ENCODE results near the gene C3orf18.

The C3orf18 gene

DNA sequence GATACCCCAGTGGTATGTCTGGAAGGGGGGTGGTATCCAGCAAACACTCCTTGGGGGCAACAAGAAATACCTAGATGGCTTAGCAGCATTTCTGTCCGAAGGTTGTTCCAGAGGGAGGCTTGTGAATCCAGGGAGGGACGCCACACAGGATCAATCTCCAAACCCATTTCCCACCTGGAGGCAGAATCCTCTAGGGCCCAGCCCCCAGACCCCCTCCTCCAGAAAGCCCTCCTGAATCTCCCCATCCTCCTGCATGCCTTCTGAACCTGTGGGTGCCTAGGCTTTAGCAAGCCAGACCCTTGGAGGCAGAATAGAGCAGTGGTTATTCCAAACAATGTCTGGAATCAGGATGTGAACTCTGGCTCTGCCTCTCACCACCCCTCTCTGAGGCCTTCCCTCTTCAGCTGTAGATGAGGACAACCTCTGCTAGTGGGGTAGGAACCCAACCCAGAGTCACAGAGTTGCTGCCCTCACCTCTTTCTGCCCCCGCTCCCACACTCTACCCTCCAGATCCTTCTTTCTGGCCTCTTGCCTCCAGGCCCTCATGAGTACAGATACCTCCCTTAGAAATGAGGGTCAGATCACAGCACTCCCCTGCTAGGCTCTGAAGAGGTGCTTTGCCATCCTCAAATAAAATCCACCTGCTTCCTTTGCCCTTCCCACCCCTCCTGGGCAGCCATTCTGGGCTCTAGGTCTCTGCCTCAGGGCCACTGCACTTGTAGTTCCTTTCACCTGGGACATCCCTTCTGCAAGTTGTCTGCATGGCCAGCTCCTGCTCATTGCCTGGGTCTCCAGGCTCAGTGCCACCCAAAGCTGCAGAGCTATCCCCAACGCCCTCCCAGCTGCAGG, 35.9 kb upstream of the C3orf18 start:
- no peak for DNase-seq

DNA sequence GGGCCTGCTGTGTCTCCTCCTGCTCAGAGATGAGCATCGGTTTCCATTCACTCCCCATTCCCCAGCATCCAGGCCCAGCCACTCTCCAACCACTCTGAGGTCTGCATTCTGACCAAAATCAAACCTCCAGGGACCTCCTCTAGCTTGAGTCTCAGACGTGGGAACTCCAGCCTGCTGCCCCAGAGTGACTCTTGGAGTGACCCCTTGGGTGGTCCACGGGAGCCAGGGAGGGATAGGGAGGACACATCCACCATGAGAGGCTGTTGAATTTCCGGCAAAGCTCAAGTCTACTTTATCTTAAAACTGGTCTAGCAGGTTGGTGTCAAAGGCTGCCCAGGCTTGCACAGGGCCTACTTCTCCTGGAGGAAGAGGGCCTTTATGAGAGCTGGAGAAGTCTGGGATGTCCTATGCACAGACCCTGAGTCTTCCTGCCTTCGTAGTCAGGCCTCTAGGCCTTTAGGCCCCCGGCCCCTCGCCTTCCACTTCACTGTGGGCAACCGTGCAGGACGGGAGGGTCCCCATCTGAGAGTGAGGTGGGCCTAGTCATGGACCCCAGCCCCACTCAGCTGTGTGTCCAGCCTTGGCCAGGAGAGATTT, 35.1 kb upstream of the C3orf18 start:
- DNase-seq, result no peak

DNA sequence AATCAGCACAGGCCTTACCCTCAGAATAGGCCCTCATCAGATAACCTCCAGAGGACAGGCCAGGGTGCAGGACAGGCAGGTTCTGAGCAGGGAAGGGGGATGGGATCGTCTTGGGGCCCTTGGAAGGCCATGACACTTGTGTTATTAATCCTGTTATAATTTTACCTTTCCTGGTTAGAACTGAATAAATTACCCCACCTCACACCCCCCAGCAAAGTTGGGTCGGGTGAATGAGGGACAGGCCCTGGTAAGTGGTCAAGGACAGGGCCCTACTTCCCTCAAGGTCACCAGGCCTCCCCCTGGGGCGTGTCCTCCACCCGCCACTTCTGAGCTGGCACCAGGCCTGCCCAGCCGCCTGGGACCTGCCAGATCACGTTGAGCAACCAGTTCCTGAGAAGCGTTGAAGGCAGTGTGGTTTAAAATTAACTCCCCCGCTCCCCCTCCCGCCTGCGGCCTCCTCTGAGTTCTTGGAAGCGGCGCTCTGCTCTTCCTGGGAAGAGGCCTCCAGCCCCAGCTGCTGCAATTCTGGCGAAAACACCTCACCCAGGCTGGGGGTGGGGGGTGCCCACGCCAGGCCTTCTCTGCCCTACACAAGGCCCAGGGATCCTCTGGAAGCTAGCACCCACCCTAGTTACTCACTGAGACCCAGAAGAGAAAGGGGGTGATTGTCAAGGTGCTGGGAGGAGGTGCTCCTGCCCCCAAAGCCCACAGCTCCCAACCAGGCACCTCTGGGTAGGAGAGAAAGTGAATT, 33.5 kb upstream of the C3orf18 start:
- DNase-seq, result peak; percentile 87 to 96

DNA sequence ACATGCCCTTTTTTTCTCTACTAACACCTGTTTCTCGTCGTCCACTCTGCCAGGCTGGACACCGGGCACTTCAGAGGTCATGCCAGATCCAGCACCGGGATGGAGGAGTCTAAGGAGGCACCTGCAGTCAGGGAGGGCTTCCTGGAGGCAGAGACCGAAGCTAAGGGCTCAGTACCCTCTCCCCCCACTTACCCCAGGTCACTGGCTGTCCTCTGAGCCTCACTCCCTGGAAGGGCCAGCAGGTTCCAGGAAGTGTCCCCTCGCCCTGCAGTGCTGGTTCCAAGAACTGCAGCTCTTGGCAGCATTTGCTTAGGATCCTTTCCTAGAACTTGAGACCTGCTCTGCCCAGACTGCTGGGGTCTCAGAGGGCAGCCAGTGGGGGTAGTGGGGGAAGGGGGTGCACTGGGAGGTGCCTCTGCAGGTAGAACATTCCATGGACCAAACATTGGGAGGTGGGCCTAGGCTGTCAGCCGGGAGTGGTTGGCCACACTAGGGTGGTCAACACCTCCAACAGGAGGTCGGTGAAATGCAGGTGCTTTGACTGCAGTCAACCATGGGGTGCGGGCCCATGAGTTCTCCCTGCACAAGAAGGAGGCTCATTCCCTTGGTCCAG, 32.7 kb upstream of the C3orf18 start:
- no peak for DNase-seq

DNA sequence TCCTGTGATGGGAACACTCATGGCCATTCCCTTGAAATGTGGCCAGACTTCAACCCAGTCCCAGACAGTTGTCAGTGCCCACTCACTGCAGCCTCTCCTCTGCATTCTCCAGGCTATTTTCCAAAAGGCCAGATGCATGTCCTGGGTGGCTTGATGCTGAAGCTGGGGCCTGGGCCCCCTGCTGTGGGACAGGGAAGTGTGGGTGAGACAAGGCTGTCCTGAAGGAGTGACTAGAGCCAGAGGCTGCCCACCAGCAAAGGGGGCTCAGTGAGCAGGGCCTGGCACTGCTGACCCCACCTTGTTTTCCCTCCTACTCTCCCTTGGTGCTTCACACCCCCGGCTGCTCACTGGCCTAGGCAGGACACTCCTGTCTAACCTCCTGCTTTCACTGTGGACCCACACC, 32.2 kb upstream of the C3orf18 start:
- DNase-seq, result no peak

DNA sequence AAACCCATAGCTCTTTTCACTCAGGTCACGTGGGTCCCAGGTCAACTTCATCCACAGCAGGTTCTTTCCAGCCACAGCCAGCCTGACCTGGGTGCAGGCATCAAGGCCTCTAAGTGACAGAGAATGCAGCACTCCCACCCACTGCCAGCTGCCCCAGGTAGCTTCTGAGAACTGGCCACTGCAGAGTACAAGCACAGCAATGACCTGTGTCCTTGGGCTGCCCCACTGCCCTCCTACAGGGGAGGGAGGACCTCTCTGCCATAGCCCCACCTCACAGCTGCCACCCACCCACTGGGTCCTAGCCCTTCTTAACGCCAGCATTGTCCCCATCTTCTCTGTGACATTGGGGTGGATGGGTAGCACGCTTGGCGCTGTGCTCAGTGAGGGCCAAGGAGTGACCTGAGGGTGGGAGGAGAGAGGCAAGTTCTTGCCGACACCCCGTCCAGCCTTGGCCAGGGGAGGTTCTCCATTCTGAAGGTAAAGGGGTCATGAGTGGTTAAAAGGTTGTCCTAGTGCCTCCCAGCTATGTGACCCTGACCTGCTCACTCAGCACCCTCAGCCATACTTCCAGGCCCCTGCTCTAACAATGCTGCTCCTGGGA, 31.7 kb upstream of the C3orf18 start:
- no peak for DNase-seq

DNA sequence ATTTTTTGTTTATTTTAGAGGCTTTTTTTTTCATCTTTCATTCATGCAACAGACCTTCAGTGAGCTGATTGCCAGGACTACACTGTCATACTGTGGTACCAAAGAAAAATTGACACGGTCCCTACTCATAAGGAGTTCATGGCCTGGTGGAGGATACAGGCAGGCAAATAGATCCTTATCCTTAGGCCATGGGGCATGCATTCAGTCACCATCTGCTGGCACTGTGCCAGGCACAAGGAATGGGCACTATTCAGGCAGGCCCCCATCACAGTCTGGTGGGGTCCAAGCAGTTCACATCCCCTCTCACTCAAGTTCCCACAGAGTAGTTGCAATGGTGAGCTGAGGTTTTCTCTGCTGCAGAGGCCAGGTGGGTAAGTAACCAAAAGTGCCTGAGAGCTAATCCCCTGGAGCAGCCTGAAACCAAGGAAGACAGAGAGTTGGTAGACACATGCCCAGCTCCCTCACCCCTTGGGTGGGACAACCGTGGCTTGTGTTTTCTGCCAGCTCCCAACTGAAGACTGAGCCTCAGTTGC, 26.8 kb upstream of the C3orf18 start:
- DNase-seq, result no peak

DNA sequence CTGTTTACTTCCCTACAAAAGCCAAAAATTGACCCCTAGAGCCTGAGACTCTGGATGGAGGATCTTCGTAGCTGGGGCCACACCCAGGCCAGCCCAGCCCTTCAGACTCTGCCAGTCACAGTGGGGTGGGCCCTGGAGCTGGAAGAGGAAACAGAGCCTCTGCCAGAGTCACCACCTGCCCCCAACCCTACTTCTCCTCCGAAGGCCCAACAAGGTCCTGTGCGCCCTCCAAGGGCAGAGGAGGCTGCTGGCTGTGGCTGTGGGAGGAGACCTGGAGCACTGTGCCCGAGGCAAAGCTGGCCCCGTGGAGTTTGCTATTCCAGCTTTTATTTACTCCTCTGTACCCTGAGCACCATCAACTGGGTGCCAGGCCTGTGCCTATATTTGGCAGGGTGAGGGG, 25.0 kb upstream of the C3orf18 start:
- no peak for DNase-seq

DNA sequence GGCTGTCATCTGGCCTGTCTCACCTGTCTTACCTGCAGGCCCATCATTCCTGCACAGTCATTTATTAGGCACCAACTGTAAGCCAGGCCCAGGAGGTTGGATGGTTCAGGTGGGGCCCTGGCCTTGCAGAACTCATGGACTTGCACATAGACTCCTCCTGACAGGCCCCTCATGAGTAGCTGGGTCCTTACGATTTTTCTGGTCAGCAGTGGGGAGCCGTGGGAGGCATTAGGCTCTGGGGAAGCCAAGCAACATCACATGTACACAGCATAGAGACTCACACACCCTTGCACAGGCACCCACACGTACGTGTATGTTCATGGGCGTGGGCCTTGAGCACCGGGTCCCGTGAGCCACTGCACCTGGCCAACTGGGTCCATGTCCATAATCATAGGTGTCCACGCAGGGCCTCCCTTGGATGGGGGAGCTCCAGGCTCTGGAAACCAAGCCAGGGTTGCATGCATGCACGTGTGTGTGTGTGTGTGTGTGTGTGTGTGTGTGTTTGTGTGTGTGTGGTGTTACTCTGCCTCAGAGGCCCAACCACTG, 23.7 kb upstream of the C3orf18 start:
- no peak for DNase-seq

DNA sequence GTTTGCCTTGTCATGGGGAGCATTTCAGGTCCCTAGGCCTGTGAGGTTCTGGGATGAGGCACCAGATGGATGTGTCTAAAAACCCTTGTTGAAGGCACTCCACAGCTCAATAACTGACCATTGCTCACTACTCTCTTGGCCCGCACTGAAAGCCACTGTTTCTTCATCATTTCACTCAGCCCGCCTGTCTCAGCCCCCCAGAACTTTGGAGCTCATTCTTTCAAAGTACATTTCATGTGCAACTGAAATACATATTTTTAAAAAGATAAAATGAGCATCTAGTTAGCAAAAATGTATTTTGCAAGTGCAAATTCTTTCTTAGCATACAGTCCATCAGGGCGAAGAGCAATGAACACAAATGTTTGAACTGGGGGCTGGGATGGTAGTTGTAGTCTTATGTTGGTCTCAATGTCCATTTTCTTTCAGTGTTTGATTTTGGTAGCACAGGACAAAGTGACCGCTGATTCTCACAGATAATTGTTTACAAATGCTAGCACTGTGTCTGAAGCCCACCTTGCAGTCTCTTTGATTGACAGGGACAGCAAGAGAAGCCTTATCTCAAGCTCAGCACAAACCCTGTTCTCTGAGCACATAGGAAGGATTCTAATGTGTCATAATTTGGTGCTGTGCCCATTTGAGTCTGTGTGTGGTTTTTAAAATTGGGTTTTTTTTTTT, 21.3 kb upstream of the C3orf18 start:
- no peak for DNase-seq

DNA sequence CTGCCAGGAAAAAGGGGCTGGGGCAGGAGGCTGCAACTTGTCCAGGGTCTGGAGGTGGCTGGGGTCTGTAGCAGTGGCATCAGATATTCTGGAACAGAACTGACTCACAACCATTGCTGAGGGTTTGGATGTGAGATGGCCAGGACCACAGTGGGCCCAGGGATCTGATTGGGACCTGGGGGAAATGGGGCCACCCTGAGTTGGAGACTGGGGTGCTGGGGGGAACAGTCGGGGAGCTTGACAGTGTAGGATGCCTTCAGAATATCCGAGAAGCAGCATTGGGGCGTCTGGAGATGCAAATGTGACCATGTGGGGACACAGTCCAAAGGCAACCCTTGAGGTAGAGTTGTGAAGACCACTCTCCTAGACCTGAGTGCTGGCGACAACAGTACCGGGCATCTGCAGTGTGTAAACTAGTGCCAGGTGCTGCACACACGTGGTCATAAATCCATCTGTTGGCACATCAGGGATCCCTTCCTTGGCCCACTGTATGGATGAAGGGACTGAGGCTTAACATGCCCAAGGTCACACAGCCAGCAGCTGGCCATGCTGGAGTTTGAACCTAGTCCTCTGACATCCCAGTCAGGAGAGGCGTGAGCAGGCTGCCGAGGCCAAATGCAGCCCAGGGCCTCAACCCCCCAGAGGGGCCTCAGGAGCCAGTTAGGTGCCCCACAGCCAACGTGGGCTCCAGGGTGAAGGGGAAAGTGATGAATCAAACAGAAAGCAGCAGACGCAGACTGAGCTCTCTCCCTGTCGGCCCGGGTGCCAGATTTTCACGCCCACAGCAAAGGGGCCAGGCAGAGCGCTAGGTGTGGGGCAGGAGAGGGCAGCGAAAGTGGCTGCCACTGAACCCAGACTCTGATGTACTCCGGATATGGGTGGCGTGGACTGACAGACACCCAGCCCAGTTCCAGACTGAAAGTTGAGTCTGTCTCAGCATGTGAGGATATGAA, 20.5 kb upstream of the C3orf18 start:
- peak; percentile 77 to 79 for DNase-seq

DNA sequence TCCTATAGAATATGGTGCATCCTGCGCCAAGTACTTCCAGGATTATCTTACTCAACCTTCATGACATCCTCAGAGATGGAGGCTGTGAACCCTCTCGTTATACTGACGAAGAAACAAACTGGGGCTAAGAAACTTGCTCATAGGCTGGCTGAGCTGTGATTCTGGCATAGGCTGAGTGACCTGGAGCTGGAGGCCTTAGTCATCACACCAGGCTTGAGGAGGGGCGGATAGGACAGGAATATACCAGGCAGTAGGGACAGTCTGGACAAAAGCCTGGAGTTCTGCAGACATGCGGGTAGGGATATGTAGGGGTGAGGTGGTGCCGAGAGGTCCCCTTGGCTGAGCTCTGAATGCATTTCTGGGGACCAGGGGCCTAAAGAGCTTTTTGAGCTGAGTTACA, 19.8 kb upstream of the C3orf18 start:
- no peak for DNase-seq

DNA sequence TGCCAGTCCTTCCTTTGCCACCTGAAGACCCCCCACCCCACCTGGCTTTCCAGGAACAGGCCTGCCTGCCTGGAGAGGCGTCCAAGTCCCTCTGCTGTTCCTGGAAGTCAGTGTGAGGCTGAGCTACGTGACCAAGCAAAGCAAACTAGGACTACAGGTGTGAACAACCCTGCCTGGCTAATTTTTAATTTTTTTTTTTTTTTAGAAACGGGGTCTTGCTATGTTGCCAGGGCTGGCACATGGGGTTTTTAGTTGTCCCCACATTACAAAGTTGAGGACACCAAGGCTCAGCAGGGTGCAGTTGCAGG, 19.2 kb upstream of the C3orf18 start:
- DNase-seq, result no peak

DNA sequence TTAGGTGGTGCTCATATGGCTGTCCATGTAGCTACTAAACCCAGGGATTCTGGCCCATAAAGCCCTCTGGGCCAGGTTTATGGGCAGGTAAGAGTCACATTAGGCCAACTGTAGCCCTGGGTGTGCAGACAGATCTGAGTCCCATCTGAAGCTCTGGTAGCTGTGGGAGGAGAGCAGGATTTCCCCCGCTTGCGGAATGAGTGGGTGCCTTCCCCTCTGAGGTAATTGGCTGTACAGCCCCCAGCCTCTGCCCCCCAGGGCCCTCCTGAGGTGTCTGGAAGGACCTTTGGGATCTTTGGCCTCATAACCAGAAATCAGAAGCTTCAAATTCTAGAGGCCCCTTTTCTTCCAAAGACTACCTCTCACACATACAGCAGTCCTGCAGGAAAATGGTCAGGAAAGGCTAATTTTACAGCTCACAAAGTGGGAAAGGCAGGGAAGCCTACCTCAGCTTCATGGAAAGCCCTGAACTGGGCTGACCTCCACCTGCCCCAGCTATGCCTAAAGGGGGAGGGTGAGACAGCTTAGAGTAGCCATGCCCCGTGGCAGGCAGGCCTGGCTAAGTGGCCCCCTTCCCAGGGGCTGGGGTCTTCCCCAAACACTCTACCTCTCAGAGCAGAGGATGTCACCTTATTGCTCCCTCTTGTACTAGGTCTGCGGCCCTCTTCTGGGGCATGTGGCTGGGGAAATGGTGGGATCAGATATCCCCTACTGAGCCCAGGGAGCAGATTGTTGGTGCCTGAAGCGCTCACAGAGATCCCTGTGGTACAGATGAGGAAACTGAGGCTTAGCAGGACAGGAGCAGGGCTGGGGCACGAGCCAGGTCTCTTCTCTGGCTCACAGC, 18.6 kb upstream of the C3orf18 start:
- no peak for DNase-seq

DNA sequence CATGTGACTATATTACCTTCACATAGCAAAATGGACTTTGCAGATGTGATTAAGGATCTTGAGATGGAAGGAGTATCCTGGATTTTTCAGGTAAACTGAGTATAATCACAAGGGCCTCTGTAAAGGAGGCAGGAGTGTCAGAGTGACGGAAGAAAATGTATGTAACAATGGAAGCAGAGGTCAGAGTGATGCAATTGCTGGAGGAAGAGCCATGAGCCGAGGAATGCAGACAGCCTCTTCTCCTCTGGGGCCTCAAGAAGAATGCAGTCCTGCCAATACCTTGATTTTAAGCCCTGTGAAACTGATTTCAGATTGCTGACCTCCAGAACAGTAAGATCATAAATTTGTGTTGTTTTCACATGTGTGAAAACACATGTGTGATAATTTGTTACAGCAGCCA, 16.8 kb upstream of the C3orf18 start:
- no peak for DNase-seq

DNA sequence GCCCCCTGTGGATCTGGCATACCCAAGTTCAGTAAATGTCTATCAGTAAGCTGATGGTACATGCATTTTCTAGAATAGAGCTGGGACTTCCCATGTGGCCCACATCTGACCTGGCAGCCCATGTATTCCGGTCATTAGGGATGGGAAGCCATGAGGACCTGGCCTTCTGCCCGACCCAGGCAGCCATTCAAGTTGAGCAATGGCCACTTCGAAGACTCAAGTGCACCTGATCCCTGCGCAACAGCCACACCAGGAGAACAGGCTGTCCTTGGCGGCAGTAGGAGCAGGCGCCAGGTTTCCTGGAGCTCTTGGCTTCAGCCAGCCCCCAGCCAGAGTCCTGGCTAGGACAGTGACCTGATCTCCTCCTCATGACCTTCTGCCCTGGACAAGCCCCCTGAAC, 16.4 kb upstream of the C3orf18 start:
- no peak for DNase-seq

DNA sequence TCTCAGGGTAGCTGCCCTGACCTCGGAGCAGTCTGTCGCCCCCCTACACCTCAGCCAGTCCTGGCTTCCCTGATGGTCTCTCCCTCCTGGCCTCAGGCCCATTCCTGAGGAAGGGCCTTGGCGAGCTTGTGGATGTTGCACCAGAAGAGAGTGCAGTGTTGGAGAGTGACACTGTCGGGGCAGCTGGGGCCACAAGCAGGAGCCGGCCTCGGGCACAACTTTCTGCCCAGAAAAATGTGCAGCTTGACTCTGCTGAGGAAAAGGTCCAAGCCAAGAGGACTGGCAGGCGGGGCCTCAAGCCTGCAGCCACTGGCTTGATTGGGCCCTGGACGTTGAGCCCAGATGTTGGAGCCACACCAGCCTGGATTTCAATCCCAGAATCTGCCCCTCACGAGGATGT, 14.5 kb upstream of the C3orf18 start:
- DNase-seq, result no peak

DNA sequence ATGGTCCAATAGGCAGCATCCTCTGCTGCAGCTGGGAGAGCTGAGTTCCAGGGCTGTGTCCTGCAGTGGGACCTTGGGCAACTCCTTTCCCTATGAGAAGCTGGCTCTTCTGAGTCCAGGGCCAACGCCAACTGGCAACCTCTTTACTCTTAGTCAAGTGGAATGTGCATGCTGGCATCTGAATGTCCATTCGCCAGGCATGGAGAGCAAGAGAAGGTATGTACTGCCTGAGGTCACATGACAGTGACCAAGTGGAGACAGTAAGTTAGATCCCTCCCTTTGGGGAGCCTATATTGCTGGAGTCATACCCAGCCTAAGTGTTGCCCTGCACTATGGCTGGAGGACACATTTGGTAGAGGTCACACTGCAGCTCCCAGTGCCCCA, 13.9 kb upstream of the C3orf18 start:
- DNase-seq, result no peak

DNA sequence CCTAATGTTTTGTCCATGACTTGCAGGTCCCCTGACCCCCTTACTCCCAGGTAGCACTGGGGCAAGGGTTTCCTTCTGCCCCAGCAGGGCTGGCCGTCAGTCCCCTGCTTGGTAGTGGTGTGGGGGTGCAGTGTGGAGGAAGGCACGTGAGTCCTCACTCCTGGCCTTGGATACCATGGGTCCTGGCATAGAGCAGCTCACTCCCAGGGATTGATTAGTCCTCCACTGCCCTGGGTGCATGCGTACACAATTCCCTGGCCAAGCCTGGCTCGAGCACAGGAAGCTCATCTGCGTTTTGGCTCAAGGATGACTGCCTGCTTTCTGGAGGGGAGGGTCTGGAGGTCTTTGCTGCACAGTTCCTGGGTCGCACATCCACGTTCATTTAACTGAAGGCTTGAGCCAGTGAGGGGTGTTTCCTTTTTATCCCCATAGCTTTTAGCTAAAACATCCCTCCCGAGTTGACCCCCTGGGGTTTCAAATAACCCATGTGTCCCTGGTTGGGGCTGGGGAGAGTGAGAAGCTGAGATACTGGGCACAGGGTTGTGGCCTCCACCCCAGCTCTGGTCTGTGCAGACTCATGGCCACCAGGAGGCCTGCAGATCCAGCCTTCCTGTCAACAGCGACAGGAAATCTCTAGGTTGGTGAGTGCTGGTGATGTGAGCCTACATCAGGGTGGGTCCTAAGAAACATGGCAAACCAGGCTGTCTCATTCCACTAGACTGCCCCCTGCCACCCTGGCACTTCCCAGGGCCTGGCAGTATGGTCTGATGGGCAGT, 13.3 kb upstream of the C3orf18 start:
- DNase-seq, result no peak
